ENCODE measurements around the gene OR6M1. TPM values are rescaled to one million over a fixed set of nuclear protein-coding genes. Genes with fewer than 3 reads are reported as not detected.
A peak's percentile ranks its signal among the peaks of the same experiment; 100 is the strongest.

OR6M1 gene
- total RNA-seq, 2 donors from 2014 or later = not detected

DNA sequence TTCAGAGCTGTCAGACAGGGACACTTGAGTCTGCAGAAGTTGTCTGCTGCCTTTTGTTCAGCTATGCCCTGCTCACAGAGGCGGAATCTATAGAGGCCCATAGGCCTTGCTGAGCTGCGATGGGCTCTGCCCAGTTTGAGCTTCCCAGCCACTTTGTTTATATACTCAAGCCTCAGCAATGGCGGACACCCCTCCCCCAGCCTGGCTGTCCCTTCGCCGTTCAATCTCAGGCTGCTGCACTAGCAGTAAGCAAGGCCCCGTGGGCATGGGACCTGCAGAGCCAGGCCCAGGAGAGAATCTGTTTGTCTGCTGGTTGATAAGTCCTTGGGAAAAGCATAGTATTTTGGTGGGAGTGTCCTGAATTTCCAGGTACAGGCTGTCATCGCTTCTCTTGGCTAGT lies 23.6 kb upstream of the OR6M1 start:
- Mint-ChIP-seq H3K4me3 (no peak overlapping the region), H3K27ac (no peak overlapping the region), H3K9me3 (peaks cover 10% of the 10 kb centered on the region), H3K36me3 (ENCODE audit: low read depth) (peaks cover 5% of the 10 kb centered on the region), H3K27me3 (ENCODE audit: insufficient read depth) (peaks cover 5% of the 10 kb centered on the region), H3K4me1 (peaks cover 6% of the 10 kb centered on the region)
- Histone ChIP-seq H3K36me3 (ENCODE audit: control insufficient read depth, insufficient read depth, low read length) (no peaks in the 10 kb centered on the region), H3K9ac (ENCODE audit: extremely low read depth, low read length, poor library complexity, severe bottlenecking) (no peak overlapping the region), H3K27ac (ENCODE audit: low read depth, low read length) (no peak overlapping the region), H3K27me3 (ENCODE audit: control insufficient read depth, insufficient read depth, low read length, poor library complexity, severe bottlenecking) (no peaks in the 10 kb centered on the region), H3K4me1 (ENCODE audit: control insufficient read depth, insufficient read depth, low read length) (no peaks in the 10 kb centered on the region), H3K9me3 (ENCODE audit: control insufficient read depth, low read length) (no peaks in the 10 kb centered on the region), H3K4me3 (ENCODE audit: low read length) (no peak overlapping the region)
- TF ChIP-seq, protein P1, sequence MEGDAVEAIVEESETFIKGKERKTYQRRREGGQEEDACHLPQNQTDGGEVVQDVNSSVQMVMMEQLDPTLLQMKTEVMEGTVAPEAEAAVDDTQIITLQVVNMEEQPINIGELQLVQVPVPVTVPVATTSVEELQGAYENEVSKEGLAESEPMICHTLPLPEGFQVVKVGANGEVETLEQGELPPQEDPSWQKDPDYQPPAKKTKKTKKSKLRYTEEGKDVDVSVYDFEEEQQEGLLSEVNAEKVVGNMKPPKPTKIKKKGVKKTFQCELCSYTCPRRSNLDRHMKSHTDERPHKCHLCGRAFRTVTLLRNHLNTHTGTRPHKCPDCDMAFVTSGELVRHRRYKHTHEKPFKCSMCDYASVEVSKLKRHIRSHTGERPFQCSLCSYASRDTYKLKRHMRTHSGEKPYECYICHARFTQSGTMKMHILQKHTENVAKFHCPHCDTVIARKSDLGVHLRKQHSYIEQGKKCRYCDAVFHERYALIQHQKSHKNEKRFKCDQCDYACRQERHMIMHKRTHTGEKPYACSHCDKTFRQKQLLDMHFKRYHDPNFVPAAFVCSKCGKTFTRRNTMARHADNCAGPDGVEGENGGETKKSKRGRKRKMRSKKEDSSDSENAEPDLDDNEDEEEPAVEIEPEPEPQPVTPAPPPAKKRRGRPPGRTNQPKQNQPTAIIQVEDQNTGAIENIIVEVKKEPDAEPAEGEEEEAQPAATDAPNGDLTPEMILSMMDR (conservative IDR thresholded peaks at IDR 0.05) = no peak
- 85 to 93% methylated on average over 2 to 7 of the region's 7 CpGs for WGBS, 2 experiments (ENCODE audit: insufficient coverage in 1 of 2, insufficient read length in 1 of 2)
- DNase-seq = no peak

DNA sequence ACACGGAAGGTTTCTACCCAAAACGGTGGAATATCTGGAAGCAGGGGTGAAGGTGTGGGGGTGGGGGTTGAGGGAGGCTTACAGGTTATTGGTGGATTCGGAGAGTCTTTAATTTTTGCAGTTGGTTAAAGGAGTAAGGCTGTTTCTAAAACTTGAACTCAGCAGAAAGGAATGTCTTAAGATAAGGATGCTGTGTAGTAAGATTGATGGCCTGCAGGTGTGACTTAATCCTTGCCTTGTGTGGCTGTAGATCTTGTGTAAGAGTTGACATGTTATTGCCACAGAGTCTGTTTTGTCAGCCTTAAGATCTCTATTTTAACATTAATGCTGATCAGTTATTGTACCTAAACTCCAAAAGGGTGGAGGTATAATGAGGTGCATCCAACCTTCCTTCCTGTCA lies 16.4 kb upstream of the OR6M1 start:
- peaks cover 1% of the 10 kb centered on the region for H3K36me3 Mint-ChIP-seq (ENCODE audit: low read depth)
- H3K36me3 ChIP-seq (ENCODE audit: control insufficient read depth, insufficient read depth, low read length) = no peaks in the 10 kb centered on the region
- WGBS, 2 experiments (ENCODE audit: insufficient coverage in 1 of 2, insufficient read length in 1 of 2) = 72% methylated on average over 3 of the region's 3 CpGs; no CpG with 5 or more reads in 1 of the 2 experiments
- TF ChIP-seq, protein P1 (conservative IDR thresholded peaks at IDR 0.05) = peak; percentile 57
- H3K4me3 Mint-ChIP-seq = no peak overlapping the region
- peaks cover 11% of the 10 kb centered on the region for H3K9me3 Mint-ChIP-seq
- peaks cover 16% of the 10 kb centered on the region for H3K9me3 ChIP-seq (ENCODE audit: control insufficient read depth, low read length)
- peak overlapping the region; percentile 46 for H3K4me3 ChIP-seq (ENCODE audit: low read length)
- H3K27ac Mint-ChIP-seq = peak overlapping the region; percentile 93
- peaks cover 3% of the 10 kb centered on the region for H3K27me3 Mint-ChIP-seq (ENCODE audit: insufficient read depth)
- H3K9ac ChIP-seq (ENCODE audit: extremely low read depth, low read length, poor library complexity, severe bottlenecking) = peak overlapping the region; percentile 42
- no peaks in the 10 kb centered on the region for H3K4me1 ChIP-seq (ENCODE audit: control insufficient read depth, insufficient read depth, low read length)
- DNase-seq = no peak
- H3K4me1 Mint-ChIP-seq = peaks cover 18% of the 10 kb centered on the region
- H3K27me3 ChIP-seq (ENCODE audit: control insufficient read depth, insufficient read depth, low read length, poor library complexity, severe bottlenecking) = no peaks in the 10 kb centered on the region
- no peak overlapping the region for H3K27ac ChIP-seq (ENCODE audit: low read depth, low read length)

DNA sequence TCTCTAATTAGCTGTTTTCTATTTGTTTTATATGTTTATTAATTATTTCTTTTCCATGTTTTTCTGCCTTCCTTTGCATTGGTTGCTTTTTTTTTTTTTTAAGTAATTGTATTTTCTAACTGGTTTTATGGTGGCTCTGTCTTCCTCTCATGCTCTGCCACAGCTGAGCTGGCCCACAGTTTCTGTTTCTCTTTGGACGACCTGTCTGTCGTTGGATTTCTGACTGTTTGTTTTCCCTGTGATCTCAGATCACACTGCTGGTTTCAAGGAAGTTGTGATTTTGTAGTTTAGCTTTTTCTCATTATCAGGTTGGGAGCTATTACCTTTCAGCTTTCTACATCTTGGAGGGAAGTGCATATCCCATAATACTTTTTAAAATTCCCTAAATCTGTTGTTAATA lies 15.9 kb upstream of the OR6M1 start:
- no peak for DNase-seq
- TF ChIP-seq, protein P1 (conservative IDR thresholded peaks at IDR 0.05) = no peak
- Histone ChIP-seq H3K4me3 (ENCODE audit: low read length) (peak overlapping the region; percentile 33), H3K4me1 (ENCODE audit: control insufficient read depth, insufficient read depth, low read length) (no peaks in the 10 kb centered on the region), H3K9me3 (ENCODE audit: control insufficient read depth, low read length) (peaks cover 16% of the 10 kb centered on the region), H3K36me3 (ENCODE audit: control insufficient read depth, insufficient read depth, low read length) (no peaks in the 10 kb centered on the region), H3K9ac (ENCODE audit: extremely low read depth, low read length, poor library complexity, severe bottlenecking) (peak overlapping the region; percentile 42), H3K27me3 (ENCODE audit: control insufficient read depth, insufficient read depth, low read length, poor library complexity, severe bottlenecking) (no peaks in the 10 kb centered on the region), H3K27ac (ENCODE audit: low read depth, low read length) (peak overlapping the region; percentile 8)
- WGBS, 2 experiments (ENCODE audit: insufficient coverage in 1 of 2, insufficient read length in 1 of 2) = 65 to 92% methylated on average over 2 of the region's 2 CpGs
- peak overlapping the region; percentile 93 for H3K27ac Mint-ChIP-seq
- H3K4me1 Mint-ChIP-seq = peaks cover 18% of the 10 kb centered on the region
- peaks cover 3% of the 10 kb centered on the region for H3K27me3 Mint-ChIP-seq (ENCODE audit: insufficient read depth)
- no peak overlapping the region for H3K4me3 Mint-ChIP-seq
- H3K9me3 Mint-ChIP-seq = peaks cover 11% of the 10 kb centered on the region
- H3K36me3 Mint-ChIP-seq (ENCODE audit: low read depth) = peaks cover 1% of the 10 kb centered on the region
